Stimulated activated effector memory CD8-positive, alpha-beta T cell treated with anti-CD3 and anti-CD28 coated beads, Interleukin-12 subunit alpha, Interleukin-12 subunit beta, amount 100 ng/mL, for 72 hours (primary cell): ENCODE data around the gene CPEB3.

Source experiments
- ATAC-seq: fragments of 150-1000 bp; cut with Tn5 transposase; 2 replicates; pipeline ENCODE4 v1.10.0; 2021
- DNase-seq, 2 donors: peaks; one replicate each; pipeline ENCODE4 v3.0.0; 2021 to 2022; ENCODE audit warnings: low spot score in 2 of 2
- H3K27ac Mint-ChIP-seq: one replicate; pipeline ENCODE4 v1.8.0; 2022; ENCODE audit warnings: mild to moderate bottlenecking, mixed read lengths
- H3K36me3 Mint-ChIP-seq: one replicate; pipeline ENCODE4 v1.8.0; 2022; ENCODE audit warnings: mild to moderate bottlenecking, mixed read lengths
- H3K4me1 Mint-ChIP-seq: one replicate; pipeline ENCODE4 v1.8.0; 2022; ENCODE audit warnings: mixed read lengths
- H3K4me3 Mint-ChIP-seq: one replicate; pipeline ENCODE4 v1.8.0; 2022; ENCODE audit warnings: mild to moderate bottlenecking, mixed read lengths
- H3K9me3 Mint-ChIP-seq: one replicate; pipeline ENCODE4 v1.8.0; 2022; ENCODE audit warnings: mixed read lengths

The CPEB3 gene

GRCh38 chr10:92290076-92290836 is 622 bp downstream of the CPEB3 start:
- Mint-ChIP-seq H3K9me3 (no peaks in the 10 kb centered on the region), H3K4me1 (peaks cover 19% of the 10 kb centered on the region), H3K27ac (peak overlapping the region; percentile 83), H3K4me3 (peak overlapping the region; percentile 82), H3K36me3 (peaks cover 25% of the 10 kb centered on the region)
- ATAC-seq (peak; percentile 44), DNase-seq (peak in 1 of 2 donors; percentile 13)

GRCh38 chr10:92284112-92284704 is 6.7 kb downstream of the CPEB3 start:
- Mint-ChIP-seq H3K36me3 (no peaks in the 10 kb centered on the region), H3K4me3 (no peak overlapping the region), H3K9me3 (no peaks in the 10 kb centered on the region), H3K4me1 (peaks cover 7% of the 10 kb centered on the region), H3K27ac (no peak overlapping the region)
- ATAC-seq (no peak), DNase-seq (no peak)

GRCh38 chr10:92278996-92279696 is 11.7 kb downstream of the CPEB3 start:
- no peaks in the 10 kb centered on the region for H3K9me3 Mint-ChIP-seq
- peaks cover 2% of the 10 kb centered on the region for H3K4me1 Mint-ChIP-seq
- no peaks in the 10 kb centered on the region for H3K36me3 Mint-ChIP-seq
- ATAC-seq (no peak), DNase-seq (no peak)
- H3K27ac Mint-ChIP-seq, result no peak overlapping the region
- H3K4me3 Mint-ChIP-seq, result no peak overlapping the region

- no peak for ATAC-seq
- no peaks in the 10 kb centered on the region for H3K36me3 Mint-ChIP-seq
- H3K27ac Mint-ChIP-seq, result no peak overlapping the region
- no peak for DNase-seq
- no peaks in the 10 kb centered on the region for H3K9me3 Mint-ChIP-seq
- no peaks in the 10 kb centered on the region for H3K4me1 Mint-ChIP-seq
- H3K4me3 Mint-ChIP-seq, result no peak overlapping the region
Measured at GRCh38 chr10:92274071-92274470, 16.8 kb downstream of the CPEB3 start.

DNA sequence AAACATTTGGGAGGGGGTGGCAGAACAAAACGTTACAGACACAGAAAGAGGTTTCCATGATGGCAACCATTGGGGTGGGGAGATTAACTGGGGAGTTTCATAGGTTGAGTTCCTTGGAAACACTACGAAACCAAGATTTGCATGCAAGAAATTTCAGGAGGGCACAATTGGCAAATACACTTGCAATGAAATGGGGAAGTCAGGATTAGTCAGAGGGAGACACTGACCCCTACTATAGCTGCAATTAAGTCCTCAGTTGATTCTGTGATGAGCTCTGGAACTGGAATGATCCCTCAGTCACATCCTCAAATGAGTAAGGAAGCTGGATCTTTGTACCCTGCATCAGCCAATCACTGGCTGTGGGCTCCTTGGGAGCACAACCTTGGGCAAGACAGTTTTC is 22.1 kb downstream of the CPEB3 start:
- Mint-ChIP-seq H3K9me3 (no peaks in the 10 kb centered on the region), H3K36me3 (no peaks in the 10 kb centered on the region), H3K27ac (peak overlapping the region; percentile 9), H3K4me3 (no peak overlapping the region), H3K4me1 (peaks cover 18% of the 10 kb centered on the region)
- ATAC-seq, result no peak
- no peak for DNase-seq

GRCh38 chr10:92267343-92267742 is 23.5 kb downstream of the CPEB3 start:
- no peak overlapping the region for H3K4me3 Mint-ChIP-seq
- no peaks in the 10 kb centered on the region for H3K9me3 Mint-ChIP-seq
- H3K36me3 Mint-ChIP-seq, result no peaks in the 10 kb centered on the region
- no peak for DNase-seq
- no peak overlapping the region for H3K27ac Mint-ChIP-seq
- ATAC-seq, result peak; percentile 66
- H3K4me1 Mint-ChIP-seq, result peaks cover 18% of the 10 kb centered on the region

- ATAC-seq, result peak; percentile 51
- DNase-seq, result no peak
- no peaks in the 10 kb centered on the region for H3K36me3 Mint-ChIP-seq
- H3K4me1 Mint-ChIP-seq, result peaks cover 18% of the 10 kb centered on the region
- no peak overlapping the region for H3K27ac Mint-ChIP-seq
- no peaks in the 10 kb centered on the region for H3K9me3 Mint-ChIP-seq
- H3K4me3 Mint-ChIP-seq, result no peak overlapping the region
Measured at GRCh38 chr10:92265687-92266258, 25.1 kb downstream of the CPEB3 start.

DNA sequence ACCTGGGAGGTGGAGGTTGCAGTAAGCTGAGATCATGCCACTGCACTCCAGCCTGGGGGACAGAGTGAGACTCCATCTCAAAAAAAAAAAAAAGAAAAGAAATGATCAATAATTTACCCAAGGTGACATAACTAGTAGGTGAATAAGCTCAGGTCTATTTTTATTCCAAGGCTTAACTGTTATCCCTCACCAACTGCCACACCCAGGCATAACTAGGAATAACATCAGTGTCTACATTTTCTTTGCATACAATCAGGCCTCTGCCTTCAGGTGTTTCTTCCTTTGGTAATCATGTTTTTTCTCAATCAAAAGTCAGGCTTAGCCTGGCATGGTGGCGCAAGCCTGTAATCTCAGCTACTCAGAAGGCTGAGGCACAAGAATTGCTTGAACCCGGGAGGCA is 26.6 kb downstream of the CPEB3 start:
- Mint-ChIP-seq H3K36me3 (no peaks in the 10 kb centered on the region), H3K27ac (no peak overlapping the region)

GRCh38 chr10:92263396-92263795 is 27.5 kb downstream of the CPEB3 start:
- ATAC-seq (no peak), DNase-seq (no peak)
- H3K36me3 Mint-ChIP-seq, result no peaks in the 10 kb centered on the region
- no peaks in the 10 kb centered on the region for H3K9me3 Mint-ChIP-seq
- H3K4me3 Mint-ChIP-seq, result no peak overlapping the region
- H3K27ac Mint-ChIP-seq, result no peak overlapping the region
- peaks cover 18% of the 10 kb centered on the region for H3K4me1 Mint-ChIP-seq

More for the DNA sequence above, 26.6 kb downstream of the CPEB3 start:
- Mint-ChIP-seq H3K4me3 (no peak overlapping the region), H3K4me1 (peaks cover 18% of the 10 kb centered on the region), H3K9me3 (no peaks in the 10 kb centered on the region)
- ATAC-seq (no peak), DNase-seq (no peak)

DNA sequence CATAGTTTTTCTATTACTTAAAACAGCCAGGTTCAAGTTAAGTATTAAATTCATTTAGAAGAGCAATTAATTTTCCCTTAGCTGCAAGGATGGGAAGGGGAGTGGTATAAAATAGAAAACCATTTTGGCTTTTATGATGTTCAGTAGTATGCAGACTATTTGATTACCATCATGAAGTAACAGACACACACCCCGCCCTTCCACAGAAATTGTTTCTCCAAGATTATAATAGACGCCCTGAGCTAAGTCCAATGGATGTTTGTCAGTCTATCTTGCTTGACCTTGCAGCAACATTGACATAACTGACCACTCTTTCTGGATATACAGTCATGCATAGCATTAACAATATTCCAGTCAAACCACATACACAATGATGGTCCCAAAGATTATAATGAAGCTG is 42.3 kb downstream of the CPEB3 start:
- H3K4me1 Mint-ChIP-seq, result peaks cover under 1% of the 10 kb centered on the region
- DNase-seq (no peak), ATAC-seq (no peak)
- no peaks in the 10 kb centered on the region for H3K9me3 Mint-ChIP-seq
- no peaks in the 10 kb centered on the region for H3K36me3 Mint-ChIP-seq
- no peak overlapping the region for H3K27ac Mint-ChIP-seq
- no peak overlapping the region for H3K4me3 Mint-ChIP-seq

DNA sequence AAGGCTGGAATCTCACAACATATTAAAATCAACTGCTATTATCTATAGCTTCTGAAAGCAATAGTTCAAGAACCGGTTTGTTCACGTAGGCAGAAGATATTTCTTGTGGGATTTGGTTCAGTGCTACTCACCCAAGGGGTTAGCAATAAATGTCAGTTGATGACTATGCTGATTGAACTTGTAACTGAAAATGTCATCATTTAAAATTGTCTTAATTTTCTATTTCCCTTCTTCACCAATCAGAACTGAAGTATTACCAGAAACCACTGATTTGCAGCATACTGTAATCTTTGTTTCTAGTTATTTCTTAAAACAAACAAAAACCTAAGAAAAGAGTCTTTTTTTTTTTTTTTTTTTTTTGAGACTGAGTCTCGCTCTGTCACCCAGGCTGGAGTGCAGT is 46.1 kb downstream of the CPEB3 start:
- Mint-ChIP-seq H3K9me3 (no peaks in the 10 kb centered on the region), H3K36me3 (no peaks in the 10 kb centered on the region), H3K27ac (no peak overlapping the region), H3K4me1 (peaks cover 30% of the 10 kb centered on the region), H3K4me3 (no peak overlapping the region)
- DNase-seq (no peak), ATAC-seq (peak; percentile 58)

- DNase-seq (no peak), ATAC-seq (peak; percentile 53)
- H3K4me1 Mint-ChIP-seq, result peaks cover 46% of the 10 kb centered on the region
- H3K27ac Mint-ChIP-seq, result peak overlapping the region; percentile 82
- peak overlapping the region; percentile 58 for H3K4me3 Mint-ChIP-seq
- no peaks in the 10 kb centered on the region for H3K9me3 Mint-ChIP-seq
- peaks cover 13% of the 10 kb centered on the region for H3K36me3 Mint-ChIP-seq
Measured at GRCh38 chr10:92242910-92243671, 47.8 kb downstream of the CPEB3 start.

- Mint-ChIP-seq H3K4me3 (no peak overlapping the region), H3K9me3 (no peaks in the 10 kb centered on the region), H3K36me3 (peaks cover 17% of the 10 kb centered on the region), H3K4me1 (peaks cover 52% of the 10 kb centered on the region), H3K27ac (no peak overlapping the region)
- no peak for ATAC-seq
- DNase-seq, result no peak
Measured at GRCh38 chr10:92242380-92242779, 48.5 kb downstream of the CPEB3 start.

DNA sequence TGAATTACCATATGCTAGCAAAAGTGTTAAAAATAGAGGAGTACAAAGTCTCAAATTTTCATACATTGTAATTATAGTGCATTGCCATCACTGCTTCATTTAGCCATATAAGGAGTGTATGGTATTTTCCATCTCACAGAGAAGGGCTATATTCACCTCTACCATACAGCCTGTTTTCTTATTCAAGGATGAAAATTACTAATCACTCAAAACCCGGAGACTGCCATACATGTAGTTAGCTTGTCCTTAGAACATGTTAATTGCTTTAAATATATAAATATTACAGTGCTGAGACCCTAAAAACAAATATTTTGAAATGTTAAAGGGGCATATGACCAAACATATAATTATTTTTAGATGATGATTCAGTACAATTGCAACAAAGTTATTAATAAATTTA is 49.4 kb downstream of the CPEB3 start:
- peaks cover 17% of the 10 kb centered on the region for H3K36me3 Mint-ChIP-seq
- no peak overlapping the region for H3K27ac Mint-ChIP-seq
- peaks cover 56% of the 10 kb centered on the region for H3K4me1 Mint-ChIP-seq
- DNase-seq (no peak), ATAC-seq (no peak)
- H3K9me3 Mint-ChIP-seq, result no peaks in the 10 kb centered on the region
- peak overlapping the region; percentile 79 for H3K4me3 Mint-ChIP-seq

- DNase-seq, result no peak
- no peak for ATAC-seq
- Mint-ChIP-seq H3K27ac (no peak overlapping the region), H3K9me3 (no peaks in the 10 kb centered on the region), H3K4me3 (peak overlapping the region; percentile 79), H3K36me3 (peaks cover 17% of the 10 kb centered on the region), H3K4me1 (peaks cover 56% of the 10 kb centered on the region)
Measured at GRCh38 chr10:92241158-92241500, 49.7 kb downstream of the CPEB3 start.
